SK-N-MC (cell line): ENCODE results near the gene TRIM41.

Source experiments
- DNase-seq: peaks from one replicate; pipeline ENCODE4 v3.0.0-alpha.2; 2011; ENCODE audit warnings: low read depth, low spot score
- H3K27ac ChIP-seq: fragments of 200-600 bp; sonication (generic); 2 replicates; pipeline ENCODE4 v1.5.1; 2016; ENCODE audit warnings: mixed run types
- H3K36me3 ChIP-seq: fragments of 200-600 bp; sonication (generic); 2 replicates; pipeline ENCODE4 v1.6.1; 2017; ENCODE audit warnings: antibody characterized with exemption, low read length, mixed read lengths; ENCODE audit not compliant: insufficient read depth
- H3K4me3 ChIP-seq: fragments of 200-600 bp; sonication (generic); 2 replicates; pipeline ENCODE4 v1.5.1; 2016
- H3K9ac ChIP-seq: fragments of 200-600 bp; sonication (generic); 2 replicates; pipeline ENCODE4 v1.8.0; 2017; ENCODE audit warnings: mixed run types, mixed read lengths; ENCODE audit not compliant: insufficient read length
- H3K9me3 ChIP-seq: fragments of 200-600 bp; sonication (generic); 2 replicates; pipeline ENCODE4 v1.6.1; 2017; ENCODE audit warnings: low read depth, mild to moderate bottlenecking, antibody characterized with exemption, low read length, moderate library complexity, mixed read lengths
- EZH2 ChIP-seq: fragments of 200-600 bp; sonication (generic); IDR thresholded peaks from one replicate; pipeline ENCODE4 v1.6.1; 2017; ENCODE audit warnings: antibody characterized with exemption
- FOXP2 ChIP-seq: optimal IDR thresholded peaks from 2 replicates; pipeline ENCODE3; 2011; ENCODE audit warnings: mild to moderate bottlenecking, moderate library complexity; ENCODE audit not compliant: insufficient read depth; ENCODE audit errors: extremely low read length, control extremely low read depth
- POLR2AphosphoS5 ChIP-seq: IDR thresholded peaks from 2 replicates; pipeline ENCODE4 v1.6.1; 2012; ENCODE audit warnings: mild to moderate bottlenecking, low read depth, low read length, borderline replicate concordance

Gene TRIM41

GRCh38 chr5:181231432-181231831 lies 8.4 kb downstream of the TRIM41 start:
- H3K27ac ChIP-seq, result no peak overlapping the region; the same call in 1 of the 2 replicates
- TF ChIP-seq POLR2AphosphoS5 (no peak), FOXP2 (no peak), EZH2 (no peak)
- DNase-seq, result no peak
- H3K9ac ChIP-seq, result no peak overlapping the region
- peaks cover 15% of the 10 kb centered on the region for H3K36me3 ChIP-seq
- H3K9me3 ChIP-seq, result no peaks in the 10 kb centered on the region
- H3K4me3 ChIP-seq, result no peak overlapping the region

- H3K36me3 ChIP-seq, result peaks cover 27% of the 10 kb centered on the region
- H3K27ac ChIP-seq, result peak overlapping the region; percentile 57; the same call in 1 of the 2 replicates
- no peak for DNase-seq
- H3K9ac ChIP-seq, result no peak overlapping the region
- H3K4me3 ChIP-seq, result no peak overlapping the region
- TF ChIP-seq EZH2, result no peak
- TF ChIP-seq POLR2AphosphoS5, result no peak
- H3K9me3 ChIP-seq, result no peaks in the 10 kb centered on the region
Measured at GRCh38 chr5:181232593-181232992, 9.5 kb downstream of the TRIM41 start.

GRCh38 chr5:181233088-181233800 lies 10.2 kb downstream of the TRIM41 start:
- TF ChIP-seq POLR2AphosphoS5, result no peak
- no peak for TF ChIP-seq EZH2
- TF ChIP-seq FOXP2, result no peak
- Histone ChIP-seq H3K4me3 (no peak overlapping the region), H3K9ac (no peak overlapping the region), H3K27ac (peak overlapping the region; percentile 57; the same call in 1 of the 2 replicates), H3K36me3 (peaks cover 33% of the 10 kb centered on the region), H3K9me3 (no peaks in the 10 kb centered on the region)
- DNase-seq, result no peak

- Histone ChIP-seq H3K4me3 (no peak overlapping the region), H3K36me3 (peaks cover 40% of the 10 kb centered on the region), H3K9ac (no peak overlapping the region), H3K9me3 (no peaks in the 10 kb centered on the region), H3K27ac (no peak overlapping the region)
- TF ChIP-seq POLR2AphosphoS5 (no peak; the same call in 1 of the 2 replicates), FOXP2 (no peak), EZH2 (no peak)
- DNase-seq, result no peak
Measured at GRCh38 chr5:181233801-181234454, 10.8 kb downstream of the TRIM41 start.

- TF ChIP-seq FOXP2, result no peak
- peak; percentile 85 for TF ChIP-seq POLR2AphosphoS5
- no peak for TF ChIP-seq EZH2
- H3K9me3 ChIP-seq, result no peaks in the 10 kb centered on the region
- peak overlapping the region; percentile 91 for H3K27ac ChIP-seq
- DNase-seq, result no peak
- peaks cover 47% of the 10 kb centered on the region for H3K36me3 ChIP-seq
- no peak overlapping the region for H3K9ac ChIP-seq
- H3K4me3 ChIP-seq, result no peak overlapping the region
Measured at GRCh38 chr5:181234455-181235306, 11.6 kb downstream of the TRIM41 start.

GRCh38 chr5:181235323-181235688 lies 12.2 kb downstream of the TRIM41 start:
- no peak for TF ChIP-seq FOXP2
- no peak for TF ChIP-seq POLR2AphosphoS5
- TF ChIP-seq EZH2, result no peak
- no peak overlapping the region for H3K4me3 ChIP-seq
- H3K27ac ChIP-seq, result peak overlapping the region; percentile 91
- peaks cover 54% of the 10 kb centered on the region for H3K36me3 ChIP-seq
- H3K9me3 ChIP-seq, result no peaks in the 10 kb centered on the region
- DNase-seq, result no peak
- no peak overlapping the region for H3K9ac ChIP-seq

- Histone ChIP-seq H3K9ac (no peak overlapping the region), H3K36me3 (peaks cover 59% of the 10 kb centered on the region), H3K4me3 (no peak overlapping the region), H3K27ac (peak overlapping the region; percentile 91), H3K9me3 (no peaks in the 10 kb centered on the region)
- no peak for DNase-seq
- no peak for TF ChIP-seq FOXP2
- TF ChIP-seq POLR2AphosphoS5, result peak; percentile 69
- TF ChIP-seq EZH2, result no peak
Measured at GRCh38 chr5:181235689-181236366, 12.7 kb downstream of the TRIM41 start.
